DMS114 treated with DMSO at 0.1 percent for 48 hours (cell line): Measurements from ENCODE around the gene MAST4.

Source experiments
- DNase-seq: peaks from one replicate; lab custom pipeline; 2025; ENCODE audit not compliant: unreplicated experiment; lab: John Stamatoyannopoulos, UW

Gene MAST4

DNA sequence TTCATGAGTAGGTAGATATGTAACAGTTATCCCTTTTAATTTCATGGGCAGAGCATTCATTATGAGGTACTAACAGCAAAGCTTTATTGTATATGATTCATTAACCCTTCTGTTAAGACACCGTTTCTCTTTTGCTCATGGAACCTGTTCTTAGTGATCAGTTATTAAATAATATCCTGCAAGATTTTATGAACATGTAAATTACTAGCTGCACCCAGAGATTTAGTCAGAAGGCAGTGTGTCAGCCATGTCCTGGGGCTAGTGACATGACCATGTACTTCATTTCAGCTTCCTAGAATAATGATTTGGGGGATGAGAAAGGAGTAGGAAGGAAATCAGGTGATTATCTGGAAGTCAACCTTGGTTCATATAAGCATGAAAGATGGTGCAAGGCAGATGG is 7.0 kb downstream of the MAST4 start:
- DNase-seq, result no peak

DNA sequence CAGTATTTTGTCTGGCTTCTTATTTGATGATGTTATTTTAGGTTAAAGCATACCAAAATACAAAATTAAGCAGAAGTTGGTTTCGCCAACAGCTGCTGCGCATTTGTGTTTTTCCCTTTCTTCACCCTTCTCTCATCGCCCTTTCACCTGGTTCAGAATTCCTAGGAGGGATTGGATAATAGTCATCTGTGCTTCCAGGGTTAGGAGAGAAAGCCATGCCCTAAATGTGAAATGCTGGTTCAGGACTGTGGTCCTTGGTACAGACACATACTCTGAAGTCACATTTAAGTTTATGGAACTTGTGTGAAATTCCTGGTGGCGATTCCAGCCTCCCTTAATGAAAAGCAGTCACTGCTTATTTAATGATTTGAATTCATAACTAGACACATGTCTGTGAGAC is 7.7 kb downstream of the MAST4 start:
- DNase-seq, result no peak

GRCh38 chr5:66606713-66607112 is 10.5 kb downstream of the MAST4 start:
- no peak for DNase-seq

DNA sequence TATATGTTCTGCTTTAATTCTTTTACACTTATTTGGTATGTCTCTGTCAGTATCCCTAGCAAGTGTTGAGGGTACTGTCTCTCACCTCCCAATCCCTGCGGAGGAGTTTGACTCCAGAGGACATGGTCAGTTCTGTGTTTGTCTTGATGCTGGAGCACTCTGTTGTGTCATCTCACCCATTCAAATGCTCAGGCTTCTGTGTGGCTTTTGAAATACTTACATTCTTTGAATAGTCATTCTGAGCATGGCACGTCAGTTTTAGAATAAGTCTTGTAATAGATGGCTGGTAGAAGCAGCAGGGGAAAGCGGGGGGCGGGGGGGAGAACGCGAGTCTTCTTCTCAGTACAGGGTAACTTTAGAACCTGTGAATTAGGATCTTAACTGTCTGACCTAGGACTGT is 12.3 kb downstream of the MAST4 start:
- DNase-seq, result no peak

- no peak for DNase-seq
Measured at GRCh38 chr5:66609615-66610014, 13.4 kb downstream of the MAST4 start.

DNA sequence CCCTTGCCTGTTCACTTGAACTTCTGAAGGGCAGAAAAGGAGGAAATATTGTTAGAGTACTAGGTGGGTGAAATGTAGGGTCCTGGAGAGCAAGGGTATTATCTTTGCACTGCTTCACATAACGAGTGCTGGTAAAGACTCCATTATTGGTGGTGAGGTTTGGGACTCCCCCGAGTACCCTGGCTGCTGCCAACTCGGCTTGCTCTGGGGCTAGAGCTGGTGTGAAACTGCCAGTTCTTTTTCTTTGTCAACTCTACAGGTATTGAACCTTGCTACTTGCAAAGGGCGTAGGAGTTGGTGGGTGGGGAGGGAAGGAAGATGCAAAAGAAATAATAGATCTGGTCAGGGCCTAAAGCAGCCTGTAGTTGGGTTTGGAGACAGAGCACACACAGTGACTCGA is 16.0 kb downstream of the MAST4 start:
- no peak for DNase-seq

DNA sequence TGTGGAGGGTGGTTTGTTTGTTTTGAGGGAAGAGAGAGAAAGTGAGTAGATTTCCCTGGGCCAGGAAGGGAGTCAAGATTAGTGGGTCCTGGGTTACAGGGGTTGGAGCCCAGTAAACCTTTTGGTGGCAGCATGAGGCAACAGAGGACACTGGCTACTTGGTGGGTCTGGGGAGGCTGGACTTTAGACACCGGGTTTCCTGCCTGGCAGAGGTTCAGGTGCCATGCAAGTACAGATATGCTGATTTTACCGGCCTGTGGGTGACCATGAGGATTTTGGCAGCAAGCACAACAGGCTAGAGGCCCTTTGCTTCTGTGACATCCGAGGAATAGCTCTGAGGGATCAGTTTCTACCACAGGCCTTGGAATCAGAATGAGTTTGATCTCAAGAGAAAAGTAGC is 18.9 kb downstream of the MAST4 start:
- DNase-seq, result no peak

- DNase-seq, result no peak
Measured at GRCh38 chr5:66615894-66616293, 19.7 kb downstream of the MAST4 start.

- no peak for DNase-seq
Measured at GRCh38 chr5:66616520-66617225, 20.5 kb downstream of the MAST4 start.

DNA sequence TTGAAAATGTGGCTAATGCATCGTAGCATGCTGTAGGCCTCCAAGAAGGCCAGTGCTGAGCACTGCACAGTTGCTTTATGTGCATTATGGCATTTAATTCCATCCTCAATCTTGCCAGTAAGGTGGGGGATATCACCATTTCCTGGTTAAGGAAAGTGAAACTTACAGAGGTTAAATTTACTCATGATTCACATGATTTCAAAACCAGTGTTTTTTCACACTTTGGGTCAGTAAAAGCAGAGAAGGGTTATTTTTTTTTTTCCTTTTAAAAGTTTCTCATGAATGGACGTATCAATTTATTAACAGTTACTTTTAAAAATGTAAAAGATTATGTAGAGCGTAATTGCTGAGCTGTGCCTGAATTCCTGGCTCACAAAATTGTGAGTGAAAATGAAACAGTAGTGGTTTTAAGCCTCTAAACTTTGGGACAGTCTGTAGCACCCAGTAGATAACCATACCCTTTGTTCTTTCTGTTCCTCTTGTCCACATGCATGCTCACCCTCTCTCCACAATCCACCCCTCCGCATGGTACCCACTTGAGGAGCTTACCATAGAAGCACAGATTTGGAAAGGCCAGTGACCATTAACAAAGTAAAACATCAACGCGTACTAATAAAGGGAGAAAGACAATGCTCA is 21.2 kb downstream of the MAST4 start:
- no peak for DNase-seq

DNA sequence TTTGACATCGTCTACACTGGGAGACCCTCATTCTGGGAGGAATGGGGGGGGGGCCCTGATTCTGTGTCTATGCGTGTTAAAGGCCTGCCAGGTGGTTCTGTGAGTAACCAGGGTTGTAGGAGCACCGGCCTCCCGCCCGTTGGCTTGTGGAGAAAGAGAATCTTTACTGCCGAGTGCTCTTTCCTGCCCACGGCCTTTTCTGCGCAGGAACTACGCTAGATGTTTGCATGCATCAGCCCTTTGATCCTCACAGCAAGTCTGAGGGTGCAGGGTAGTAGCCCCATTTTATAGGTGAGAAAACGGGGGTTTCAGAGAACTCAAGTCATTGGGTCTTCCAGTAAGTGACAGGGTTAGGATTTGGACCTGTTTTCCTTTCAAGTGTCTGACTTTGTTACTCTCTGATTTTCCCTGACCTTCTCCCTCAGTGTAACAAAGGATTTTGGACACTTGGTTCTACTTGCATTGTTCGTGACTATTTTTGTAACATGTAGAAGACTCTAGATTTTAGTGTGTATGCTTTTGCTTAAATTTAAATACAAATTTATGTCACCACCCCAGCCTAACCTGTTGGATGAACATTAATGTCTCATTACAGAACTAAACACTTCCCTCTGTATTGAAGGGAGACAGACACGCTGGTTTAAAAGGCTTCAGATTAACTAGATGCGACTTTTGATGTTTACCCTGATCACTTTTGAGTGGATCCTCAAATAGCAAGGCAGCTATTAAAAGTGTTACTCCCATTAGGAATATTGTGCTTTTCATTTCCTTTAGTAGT is 22.0 kb downstream of the MAST4 start:
- no peak for DNase-seq

DNA sequence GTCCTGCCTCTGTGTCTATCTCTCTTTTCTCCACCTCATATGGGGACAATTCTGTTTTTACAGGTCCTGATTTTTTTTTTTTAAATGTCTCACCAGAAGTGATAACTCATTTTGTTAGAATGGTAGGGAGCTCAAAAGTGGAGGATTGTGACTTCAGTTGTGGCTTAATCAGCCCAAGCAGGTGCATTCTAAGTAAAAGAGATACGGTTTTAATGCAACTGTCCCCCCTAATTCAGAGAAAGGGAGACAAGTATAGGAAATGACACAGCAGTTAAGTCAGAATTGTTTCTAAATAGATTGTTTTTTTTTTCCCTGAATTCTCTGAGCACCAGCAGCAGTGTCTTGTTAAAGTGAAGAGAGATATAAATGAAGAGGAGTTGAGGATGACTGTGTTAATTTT is 24.5 kb downstream of the MAST4 start:
- DNase-seq, result no peak

DNA sequence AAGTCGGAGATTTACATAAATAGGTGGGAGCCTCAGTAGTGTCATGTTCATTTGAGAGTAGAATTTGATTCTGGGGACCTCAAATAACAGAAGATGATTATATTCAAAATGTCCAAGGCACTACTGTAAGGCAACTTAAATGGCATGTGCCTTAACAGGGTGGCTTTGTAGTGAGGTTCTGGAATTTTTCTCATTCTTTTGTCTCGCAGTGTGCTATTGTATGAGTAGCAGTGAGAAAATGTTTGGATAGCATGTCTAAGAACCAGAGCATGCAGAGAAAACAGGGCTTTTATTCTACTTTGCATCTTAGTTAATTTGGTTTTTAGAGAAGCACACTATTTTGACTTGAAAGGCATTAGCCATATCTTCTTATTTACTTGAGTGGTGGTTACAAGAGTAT is 25.0 kb downstream of the MAST4 start:
- no peak for DNase-seq

- DNase-seq, result no peak
Measured at GRCh38 chr5:66621736-66622135, 25.5 kb downstream of the MAST4 start.

DNA sequence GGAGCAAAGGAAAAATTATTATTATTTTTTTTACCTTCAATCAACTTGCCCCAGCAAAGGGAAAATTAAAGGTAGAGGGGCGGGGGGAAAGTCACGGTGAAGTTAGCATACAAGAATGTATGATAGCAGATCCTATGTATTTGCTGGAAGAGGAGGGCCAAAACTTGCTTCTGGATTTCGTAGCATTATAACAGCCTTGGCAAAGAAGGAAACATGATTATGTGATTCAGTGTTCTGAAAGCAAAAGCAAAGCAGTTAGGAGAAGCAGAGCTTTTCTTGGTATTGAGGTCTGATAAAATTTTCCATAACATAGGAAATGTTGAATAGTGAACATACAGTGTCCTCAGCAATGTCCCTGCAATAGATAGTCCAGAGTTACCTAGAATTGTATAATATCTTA is 32.4 kb downstream of the MAST4 start:
- DNase-seq, result no peak

DNA sequence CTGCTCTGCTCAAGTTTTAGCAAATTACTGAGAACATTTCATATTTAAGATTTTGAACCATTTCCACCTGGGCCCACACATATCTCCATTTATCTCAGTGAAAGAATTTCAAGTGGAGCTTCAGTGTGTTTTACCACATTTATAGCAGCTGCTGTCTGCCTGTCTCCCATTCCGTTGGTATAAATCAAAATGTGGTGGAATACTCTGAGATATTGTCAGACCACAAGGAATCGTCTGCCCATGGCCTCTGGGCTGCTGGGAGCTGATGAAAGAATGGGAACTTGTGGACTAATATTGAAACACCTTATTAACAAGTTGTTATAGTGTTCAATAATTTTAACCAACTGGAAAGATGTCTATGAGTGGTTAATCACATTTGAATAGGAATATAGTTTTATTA is 33.3 kb downstream of the MAST4 start:
- no peak for DNase-seq

DNA sequence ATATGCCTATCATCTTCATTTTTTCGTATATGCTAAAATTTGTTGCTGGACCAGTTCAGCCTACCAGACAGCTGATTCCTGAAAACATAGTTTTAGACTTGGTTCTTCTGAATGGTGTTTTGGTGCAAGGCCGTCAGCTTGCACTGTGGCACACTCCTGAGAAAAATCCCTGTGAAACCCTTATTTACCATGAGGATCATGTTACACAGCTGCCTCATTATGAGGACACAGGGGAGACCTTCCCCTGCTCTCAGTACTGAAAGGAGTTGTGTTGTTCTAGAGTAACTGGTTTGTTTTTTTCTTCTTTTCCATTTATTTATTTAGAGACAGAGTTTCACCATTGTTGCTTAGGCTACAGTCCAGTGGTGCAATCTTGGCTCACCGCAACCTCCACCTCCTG is 37.6 kb downstream of the MAST4 start:
- no peak for DNase-seq

DNA sequence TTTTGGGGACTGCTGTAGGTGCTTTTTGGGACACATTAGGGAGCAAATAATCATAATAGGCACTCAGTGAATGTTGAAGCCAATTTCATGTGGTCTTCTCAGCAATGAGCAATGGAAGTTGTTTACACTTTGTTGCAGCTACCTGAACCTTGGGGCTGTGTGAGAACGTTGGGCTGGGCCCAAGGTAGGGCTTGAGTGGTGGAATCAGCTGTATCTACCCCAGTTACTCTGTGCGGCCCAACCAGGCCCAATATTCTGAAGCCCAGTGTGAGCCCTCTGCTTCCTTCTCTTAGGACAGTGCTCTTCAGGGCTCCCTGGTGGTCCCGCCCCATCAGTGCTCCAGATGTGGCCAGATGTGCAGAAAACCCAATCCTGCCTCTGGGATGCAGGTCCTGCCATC is 38.4 kb downstream of the MAST4 start:
- no peak for DNase-seq

GRCh38 chr5:66637994-66638393 is 41.8 kb downstream of the MAST4 start:
- no peak for DNase-seq

DNA sequence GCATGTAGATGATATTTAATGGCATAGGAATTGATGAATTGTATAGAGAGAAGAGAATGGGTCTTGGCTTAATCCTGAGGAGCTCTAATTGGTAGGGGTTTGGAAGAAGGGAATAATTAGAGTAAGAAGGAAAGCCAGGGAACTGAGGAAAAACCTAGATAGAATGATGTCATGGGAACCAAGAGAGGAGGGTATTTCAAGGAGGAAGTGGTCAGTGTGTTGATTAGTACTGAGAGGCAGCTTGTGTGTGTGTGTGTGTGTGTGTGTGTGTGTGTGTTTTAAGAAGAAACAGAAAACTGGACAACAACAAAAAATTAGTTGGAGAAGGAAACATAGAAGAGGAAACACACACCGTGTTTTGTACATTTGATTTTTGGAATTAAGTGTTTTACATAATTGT is 42.8 kb downstream of the MAST4 start:
- no peak for DNase-seq

DNA sequence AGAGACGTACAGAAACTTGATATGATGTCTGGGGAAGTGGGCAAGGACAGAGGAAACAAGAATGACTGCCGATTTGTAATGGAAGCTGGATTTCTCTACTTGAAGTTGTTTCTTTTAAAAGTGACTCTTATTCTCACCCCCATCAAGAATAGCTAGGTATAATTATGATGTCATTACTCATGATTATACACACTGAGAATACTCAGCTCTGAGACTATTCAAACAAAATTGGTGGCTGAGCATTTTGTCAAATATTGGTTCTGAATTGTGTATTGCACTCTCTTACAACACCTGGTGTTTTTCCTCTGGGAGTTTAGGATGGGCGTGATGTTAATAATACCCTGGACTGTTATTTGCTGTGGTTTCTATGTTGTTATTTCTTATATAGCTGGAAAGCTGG is 46.3 kb downstream of the MAST4 start:
- DNase-seq, result no peak

- DNase-seq, result no peak
Measured at GRCh38 chr5:66643387-66643786, 47.2 kb downstream of the MAST4 start.
